HCT116 (cell line): Measurements from ENCODE around the gene INPP5B. TPM values are rescaled to one million over a fixed set of nuclear protein-coding genes. Genes with fewer than 3 reads are reported as not detected.

ENCODE experiments used
- ATAC-seq: fragments of 200-7000 bp; cut with Tn5 transposase; 2 replicates; pipeline ENCODE4 v1.9.1; 2020; ENCODE audit warnings: mild to moderate bottlenecking, moderate library complexity
- BruUV-seq: library from RNA; stranded (reverse); fragments of 400-500 nt; replicated peaks from 2 replicates; lab custom pipeline; 2021; lab: Mats Ljungman, UMichigan
- CTCF ChIA-PET: fragments of 300-600 bp; sonication (Branson Sonifier 250); formaldehyde crosslinking; loops from one replicate; lab custom pipeline; 2021; ENCODE audit warnings: antibody characterized with exemption; lab: Charles Lee
- POLR2A ChIA-PET: fragments of 300-600, 350-600 bp; sonication (Branson Sonifier 250); formaldehyde crosslinking; loops from one replicate; lab custom pipeline; 2021; ENCODE audit warnings: antibody characterized with exemption; lab: Charles Lee
- RAD21 ChIA-PET, 2 experiments: fragments of 300-600 bp; sonication (Branson Sonifier 250); formaldehyde crosslinking; loops; one replicate each; lab custom pipeline; 2023; ENCODE audit warnings: low total read pairs in 2 of 2; ENCODE audit not compliant: uncharacterized antibody in 2 of 2, unreplicated experiment in 2 of 2, low non-redundant PET in 1 of 2; lab: Charles Lee
- DNase-seq: peaks from one replicate; pipeline ENCODE4 v3.0.0-alpha.2; 2010; ENCODE audit warnings: low read depth, low spot score
- H2AFZ ChIP-seq: fragments of 200-600 bp; shearing (Covaris generic), sonication (generic); 2 replicates; pipeline ENCODE4 v1.6.1; 2017; ENCODE audit warnings: low read depth, mixed run types, mixed read lengths, antibody characterized with exemption, low read length; ENCODE audit not compliant: poor library complexity, severe bottlenecking
- H3K27ac ChIP-seq: 2 replicates; pipeline ENCODE4 v1.5.1; 2012; ENCODE audit warnings: low read depth, low read length
- H3K27me3 ChIP-seq: fragments of 200-600 bp; sonication (generic); 2 replicates; pipeline ENCODE4 v1.6.1; 2016; ENCODE audit warnings: mixed run types, low read length, mixed read lengths; ENCODE audit not compliant: insufficient read depth
- H3K36me3 ChIP-seq, 2 experiments: fragments of 200-500 bp in 1 of 2; fragments of 200-600 bp in 1 of 2; sonication (Bioruptor generic) in 1 of 2; sonication (generic) in 1 of 2; 2 replicates each; pipeline versions ENCODE4 v1.5.1 to v1.6.1; 2014 to 2016; ENCODE audit warnings: low read length in 2 of 2, inconsistent platforms in 1 of 2, mixed read lengths in 1 of 2, mixed run types in 1 of 2; ENCODE audit not compliant: insufficient read depth in 2 of 2, control insufficient read depth in 1 of 2
- H3K4me1 ChIP-seq, 2 experiments: fragments of 200-600 bp in 1 of 2; sonication (generic) in 1 of 2; 2 replicates each; pipeline versions ENCODE4 v1.5.1 to v1.6.1; 2012 to 2017; ENCODE audit warnings: low read length in 2 of 2, inconsistent platforms in 1 of 2, mild to moderate bottlenecking in 1 of 2, mixed read lengths in 1 of 2, mixed run types in 1 of 2, moderate library complexity in 1 of 2; ENCODE audit not compliant: insufficient read depth in 2 of 2, control insufficient read depth in 1 of 2
- H3K4me2 ChIP-seq: fragments of 200-600 bp; sonication (generic); 2 replicates; pipeline ENCODE4 v1.6.1; 2017; ENCODE audit warnings: mixed run types, low read length, mixed read lengths
- H3K4me3 ChIP-seq, 2 experiments: fragments of 200-600 bp in 1 of 2; sonication (generic) in 1 of 2; replicated peaks in 1 of 2; 2 replicates each; pipeline ENCODE4 v1.5.1; 2011 to 2016; ENCODE audit warnings: low read length in 2 of 2, control low read depth in 1 of 2, low read depth in 1 of 2, mild to moderate bottlenecking in 1 of 2, mixed read lengths in 1 of 2, mixed run types in 1 of 2
- H3K79me2 ChIP-seq: fragments of 200-600 bp; sonication (generic); 2 replicates; pipeline ENCODE4 v1.6.1; 2017; ENCODE audit warnings: mild to moderate bottlenecking, mixed run types, low read length, moderate library complexity, mixed read lengths; ENCODE audit not compliant: insufficient read depth
- H3K9ac ChIP-seq: fragments of 200-600 bp; sonication (generic); 2 replicates; pipeline ENCODE4 v1.6.1; 2016; ENCODE audit warnings: low read length, mixed read lengths
- H3K9me2 ChIP-seq: fragments of 200-600 bp; sonication (generic), shearing (Covaris generic); 2 replicates; pipeline ENCODE4 v1.6.1; 2017; ENCODE audit warnings: mixed run types, mild to moderate bottlenecking, moderate library complexity; ENCODE audit not compliant: insufficient read depth
- H3K9me3 ChIP-seq, 2 experiments: fragments of 200-500 bp in 1 of 2; fragments of 200-600 bp in 1 of 2; sonication (Bioruptor generic) in 1 of 2; sonication (generic) in 1 of 2; 2 replicates each; pipeline ENCODE4 v1.6.1; 2014 to 2017; ENCODE audit warnings: low read length in 2 of 2, mixed read lengths in 2 of 2, inconsistent platforms in 1 of 2, low read depth in 1 of 2, mild to moderate bottlenecking in 1 of 2, mixed run types in 1 of 2, moderate library complexity in 1 of 2; ENCODE audit not compliant: control insufficient read depth in 1 of 2, insufficient read depth in 1 of 2
- H4K20me1 ChIP-seq: fragments of 200-600 bp; sonication (generic), shearing (Covaris generic); 2 replicates; pipeline ENCODE4 v1.6.1; 2017; ENCODE audit warnings: mixed run types, mild to moderate bottlenecking, moderate library complexity; ENCODE audit not compliant: insufficient read depth
- ATF3 ChIP-seq: IDR thresholded peaks from 2 replicates; pipeline ENCODE4 v1.6.1; 2012
- CBX3 ChIP-seq: IDR thresholded peaks from 2 replicates; pipeline ENCODE4 v1.6.1; 2012; ENCODE audit warnings: low read depth
- EZH2phosphoT487 ChIP-seq: fragments of 200-600 bp; IDR thresholded peaks from 2 replicates; pipeline ENCODE4 v1.6.1; 2018; ENCODE audit warnings: antibody characterized with exemption, borderline replicate concordance
- FOSL1 ChIP-seq: IDR thresholded peaks from 2 replicates; pipeline ENCODE4 v1.6.1; 2012; ENCODE audit warnings: low read depth
- POLR2A ChIP-seq: IDR thresholded peaks from 2 replicates; pipeline ENCODE4 v1.7.0; 2011; ENCODE audit warnings: borderline replicate concordance; ENCODE audit not compliant: insufficient read depth, insufficient read length; ENCODE audit errors: extremely low read depth
- POLR2AphosphoS5 ChIP-seq: IDR thresholded peaks from 2 replicates; pipeline ENCODE4 v1.6.1; 2011; ENCODE audit warnings: mild to moderate bottlenecking, low read depth, low read length, moderate library complexity
- RAD21 ChIP-seq: IDR thresholded peaks from 2 replicates; pipeline ENCODE4 v1.6.1; 2012; ENCODE audit warnings: low read depth, mild to moderate bottlenecking
- REST ChIP-seq: IDR thresholded peaks from 2 replicates; pipeline ENCODE4 v1.6.1; 2012; ENCODE audit warnings: low read depth
- SIN3A ChIP-seq: IDR thresholded peaks from 2 replicates; pipeline ENCODE4 v1.6.1; 2012; ENCODE audit warnings: low read depth
- SP1 ChIP-seq: IDR thresholded peaks from 2 replicates; pipeline ENCODE4 v1.6.1; 2012; ENCODE audit warnings: low read depth
- TCF7L2 ChIP-seq: IDR thresholded peaks from 2 replicates; pipeline ENCODE4 v1.7.0; 2011; ENCODE audit warnings: borderline replicate concordance, inconsistent platforms; ENCODE audit not compliant: insufficient read depth, insufficient read length; ENCODE audit errors: extremely low read depth
- ZFX ChIP-seq: fragments of 450-650 bp; IDR thresholded peaks from 2 replicates; pipeline ENCODE4 v1.6.1; 2017
- intact Hi-C: fragments of 100-400 bp; cut with micrococcal nuclease; formaldehyde crosslinking; loops from 2 replicates; pipeline ENCODE4 v1.10.0; 2022
- total RNA-seq: library from RNA; stranded (reverse); gene quantifications from one replicate; pipeline ENCODE4 v1.2.1, GENCODE V29; 2021; ENCODE audit not compliant: unreplicated experiment
- TF ChIP-seq, protein P1 (sequence below): IDR thresholded peaks from 2 replicates; pipeline ENCODE4 v1.6.1; 2011; ENCODE audit warnings: mild to moderate bottlenecking, low read length, moderate library complexity; ENCODE audit not compliant: insufficient replicate concordance; ENCODE audit errors: extremely low read depth

INPP5B gene
- total RNA-seq, 1 experiment from 2014 or later, result 20.8 TPM

GRCh38 chr1:37947364-37947763, 511 bp upstream of the INPP5B start:
- peak overlapping the region; percentile 56 for H3K27ac ChIP-seq
- RAD21 ChIA-PET, result no interaction called here
- no peaks in the 10 kb centered on the region for H4K20me1 ChIP-seq
- CTCF ChIA-PET, result no interaction called here
- BruUV-seq, result no TSS peak
- POLR2A ChIA-PET, result interaction anchor here (0.9 kb wide), 1 partner anchor 9 kb away, joined by 3 read pairs; no protein-coding TSS in a partner anchor
- H3K36me3 ChIP-seq, result no peaks in the 10 kb centered on the region
- peak overlapping the region; percentile 83 for H3K4me2 ChIP-seq
- TF ChIP-seq TCF7L2, result no peak
- TF ChIP-seq EZH2phosphoT487, result no peak
- no peak for TF ChIP-seq SIN3A
- no peak for TF ChIP-seq SP1
- TF ChIP-seq, protein P1, sequence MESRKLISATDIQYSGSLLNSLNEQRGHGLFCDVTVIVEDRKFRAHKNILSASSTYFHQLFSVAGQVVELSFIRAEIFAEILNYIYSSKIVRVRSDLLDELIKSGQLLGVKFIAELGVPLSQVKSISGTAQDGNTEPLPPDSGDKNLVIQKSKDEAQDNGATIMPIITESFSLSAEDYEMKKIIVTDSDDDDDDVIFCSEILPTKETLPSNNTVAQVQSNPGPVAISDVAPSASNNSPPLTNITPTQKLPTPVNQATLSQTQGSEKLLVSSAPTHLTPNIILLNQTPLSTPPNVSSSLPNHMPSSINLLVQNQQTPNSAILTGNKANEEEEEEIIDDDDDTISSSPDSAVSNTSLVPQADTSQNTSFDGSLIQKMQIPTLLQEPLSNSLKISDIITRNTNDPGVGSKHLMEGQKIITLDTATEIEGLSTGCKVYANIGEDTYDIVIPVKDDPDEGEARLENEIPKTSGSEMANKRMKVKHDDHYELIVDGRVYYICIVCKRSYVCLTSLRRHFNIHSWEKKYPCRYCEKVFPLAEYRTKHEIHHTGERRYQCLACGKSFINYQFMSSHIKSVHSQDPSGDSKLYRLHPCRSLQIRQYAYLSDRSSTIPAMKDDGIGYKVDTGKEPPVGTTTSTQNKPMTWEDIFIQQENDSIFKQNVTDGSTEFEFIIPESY, result no peak
- no peak for TF ChIP-seq POLR2A
- TF ChIP-seq ZFX, result no peak
- TF ChIP-seq ATF3, result no peak
- no peak for TF ChIP-seq FOSL1
- TF ChIP-seq REST, result no peak
- TF ChIP-seq POLR2AphosphoS5, result no peak
- no peak for TF ChIP-seq CBX3
- TF ChIP-seq RAD21, result no peak
- H3K27me3 ChIP-seq, result no peaks in the 10 kb centered on the region
- H3K9me3 ChIP-seq, result no peaks in the 10 kb centered on the region
- no peaks in the 10 kb centered on the region for H3K9me2 ChIP-seq
- H3K4me1 ChIP-seq, result peaks cover 9 to 41% of the 10 kb centered on the region in 2 experiments; a peak in 3 of 4 replicates
- H2AFZ ChIP-seq, result no peak overlapping the region
- no peak for DNase-seq
- ATAC-seq, result no peak
- peak overlapping the region; percentile 73 to 77 for H3K4me3 ChIP-seq
- H3K79me2 ChIP-seq, result no peaks in the 10 kb centered on the region
- no peak overlapping the region for H3K9ac ChIP-seq
- intact Hi-C loops, result no loop called here
